ENCODE data around the gene PFKL.
"Not testable (repeated sequence)": the region's sequence is repeated elsewhere in the genome, so short reads cannot be mapped to it uniquely, and the experiment has no call there.

PFKL gene

GRCh38 chr21:44344541-44345183, 44.8 kb downstream of the PFKL start:
- DNase-seq (ENCODE audit: low read depth): no peak

- DNase-seq (ENCODE audit: low read depth): no peak
Measured at GRCh38 chr21:44345495-44345894, 45.6 kb downstream of the PFKL start.

GRCh38 chr21:44347911-44348451, 48.1 kb downstream of the PFKL start:
- DNase-seq (ENCODE audit: low read depth): no peak

GRCh38 chr21:44348861-44349260, 49.0 kb downstream of the PFKL start:
- DNase-seq (ENCODE audit: low read depth): no peak

GRCh38 chr21:44349416-44349846, 49.6 kb downstream of the PFKL start:
- no peak for DNase-seq (ENCODE audit: low read depth)

- no peak for DNase-seq (ENCODE audit: low read depth)
Measured at GRCh38 chr21:44349847-44350772, 50.3 kb downstream of the PFKL start.

- DNase-seq (ENCODE audit: low read depth): no peak
Measured at GRCh38 chr21:44350773-44351481, 51.1 kb downstream of the PFKL start.

GRCh38 chr21:44351535-44352252, 51.8 kb downstream of the PFKL start:
- no peak for DNase-seq (ENCODE audit: low read depth)

GRCh38 chr21:44352253-44352860, 52.5 kb downstream of the PFKL start:
- no peak for DNase-seq (ENCODE audit: low read depth)

- no peak for DNase-seq (ENCODE audit: low read depth)
Measured at GRCh38 chr21:44353191-44353970, 53.5 kb downstream of the PFKL start, which contains the start of gene TRPM2. TSS of gene TRPM2 (plus strand) at chr21:44353621. CDS start at chr21:44353701, 80 bp downstream.

- DNase-seq (ENCODE audit: low read depth): no peak
Measured at GRCh38 chr21:44354001-44354405, 54.1 kb downstream of the PFKL start.

GRCh38 chr21:44354775-44355771, 55.2 kb downstream of the PFKL start:
- DNase-seq (ENCODE audit: low read depth): no peak

- no peak for DNase-seq (ENCODE audit: low read depth)
Measured at GRCh38 chr21:44356160-44356559, 56.3 kb downstream of the PFKL start.

GRCh38 chr21:44356636-44357035, 56.8 kb downstream of the PFKL start:
- DNase-seq (ENCODE audit: low read depth): no peak

GRCh38 chr21:44357064-44357837, 57.4 kb downstream of the PFKL start:
- no peak for DNase-seq (ENCODE audit: low read depth)

GRCh38 chr21:44359396-44359795, 59.5 kb downstream of the PFKL start:
- DNase-seq (ENCODE audit: low read depth): no peak

GRCh38 chr21:44360159-44360558, 60.3 kb downstream of the PFKL start:
- DNase-seq (ENCODE audit: low read depth): no peak

GRCh38 chr21:44361903-44362302, 62.0 kb downstream of the PFKL start:
- DNase-seq (ENCODE audit: low read depth): not testable (repeated sequence)

Measured in non-pigmented ciliary epithelial cell (primary cell).